ENCODE results near the gene CAPN5.

- TF ChIP-seq, protein P1, sequence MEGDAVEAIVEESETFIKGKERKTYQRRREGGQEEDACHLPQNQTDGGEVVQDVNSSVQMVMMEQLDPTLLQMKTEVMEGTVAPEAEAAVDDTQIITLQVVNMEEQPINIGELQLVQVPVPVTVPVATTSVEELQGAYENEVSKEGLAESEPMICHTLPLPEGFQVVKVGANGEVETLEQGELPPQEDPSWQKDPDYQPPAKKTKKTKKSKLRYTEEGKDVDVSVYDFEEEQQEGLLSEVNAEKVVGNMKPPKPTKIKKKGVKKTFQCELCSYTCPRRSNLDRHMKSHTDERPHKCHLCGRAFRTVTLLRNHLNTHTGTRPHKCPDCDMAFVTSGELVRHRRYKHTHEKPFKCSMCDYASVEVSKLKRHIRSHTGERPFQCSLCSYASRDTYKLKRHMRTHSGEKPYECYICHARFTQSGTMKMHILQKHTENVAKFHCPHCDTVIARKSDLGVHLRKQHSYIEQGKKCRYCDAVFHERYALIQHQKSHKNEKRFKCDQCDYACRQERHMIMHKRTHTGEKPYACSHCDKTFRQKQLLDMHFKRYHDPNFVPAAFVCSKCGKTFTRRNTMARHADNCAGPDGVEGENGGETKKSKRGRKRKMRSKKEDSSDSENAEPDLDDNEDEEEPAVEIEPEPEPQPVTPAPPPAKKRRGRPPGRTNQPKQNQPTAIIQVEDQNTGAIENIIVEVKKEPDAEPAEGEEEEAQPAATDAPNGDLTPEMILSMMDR (IDR thresholded peaks at IDR 0.05; ENCODE audit: poor library complexity), result no peak
- no peak for TF ChIP-seq EZH2 (IDR thresholded peaks at IDR 0.05; ENCODE audit: borderline replicate concordance)
Measured at GRCh38 chr11:77138106-77138649, 71.4 kb downstream of the CAPN5 start.
